CD4-positive, alpha-beta memory T cell (primary cell): ENCODE results near the gene LRP10. TPM values are rescaled to one million over a fixed set of nuclear protein-coding genes. Genes with fewer than 3 reads are reported as not detected.

Experiments
- CTCF ChIA-PET: fragments of 350-600 bp; sonication (Branson Sonifier 250); formaldehyde crosslinking; loops from one replicate; lab custom pipeline; 2021; ENCODE audit warnings: inconsistent platforms; ENCODE audit not compliant: partially characterized antibody; lab: Charles Lee
- POLR2A ChIA-PET: fragments of 350-600 bp; sonication (Branson Sonifier 250); formaldehyde crosslinking; loops from one replicate; lab custom pipeline; 2021; ENCODE audit not compliant: partially characterized antibody; lab: Charles Lee
- DNase-seq, 5 donors: peaks; one replicate each; pipeline versions ENCODE4 v3.0.0 to v3.0.0-alpha.2; 2020 to 2022; ENCODE audit warnings: mixed read lengths in 1 of 5
- H3K27ac ChIP-seq: one replicate; pipeline ENCODE4 v1.7.0; 2013; ENCODE audit warnings: low read depth, low read length
- H3K27me3 ChIP-seq: 2 replicates; pipeline ENCODE4 v1.7.0; 2013; ENCODE audit warnings: mild to moderate bottlenecking, low read length, moderate library complexity; ENCODE audit not compliant: insufficient read depth
- H3K36me3 ChIP-seq: 2 replicates; pipeline ENCODE4 v1.7.0; 2013; ENCODE audit warnings: mild to moderate bottlenecking, low read length, moderate library complexity; ENCODE audit not compliant: insufficient read depth
- H3K4me1 ChIP-seq: 2 replicates; pipeline ENCODE4 v1.7.0; 2013; ENCODE audit warnings: mild to moderate bottlenecking, low read length, moderate library complexity; ENCODE audit not compliant: insufficient read depth
- H3K4me3 ChIP-seq, 2 donors: one replicate each; pipeline ENCODE4 v1.7.0; 2013; ENCODE audit warnings: low read length in 2 of 2, mild to moderate bottlenecking in 1 of 2
- H3K9me3 ChIP-seq, 2 donors: one replicate each; pipeline ENCODE4 v1.7.0; 2013; ENCODE audit warnings: low read length in 2 of 2, control low read depth in 1 of 2; ENCODE audit not compliant: control insufficient read depth in 1 of 2
- H3K27ac Mint-ChIP-seq, 7 donors: one replicate each; pipeline ENCODE4 v1.8.0; 2020 to 2021; ENCODE audit warnings: mixed read lengths in 7 of 7, mild to moderate bottlenecking in 6 of 7, inconsistent platforms in 3 of 7, moderate library complexity in 3 of 7
- H3K27me3 Mint-ChIP-seq, 2 donors: one replicate each; pipeline ENCODE4 v1.8.0; 2020 to 2021; ENCODE audit warnings: mixed read lengths in 2 of 2
- H3K36me3 Mint-ChIP-seq, 2 donors: one replicate each; pipeline ENCODE4 v1.8.0; 2020 to 2021; ENCODE audit warnings: mixed read lengths in 2 of 2, inconsistent platforms in 1 of 2, mild to moderate bottlenecking in 1 of 2
- H3K4me1 Mint-ChIP-seq, 4 donors: one replicate each; pipeline ENCODE4 v1.8.0; 2020 to 2021; ENCODE audit warnings: mixed read lengths in 4 of 4, mild to moderate bottlenecking in 1 of 4
- H3K4me3 Mint-ChIP-seq, 8 donors: one replicate each; pipeline ENCODE4 v1.8.0; 2020 to 2021; ENCODE audit warnings: mixed read lengths in 8 of 8, mild to moderate bottlenecking in 7 of 8, moderate library complexity in 6 of 8, inconsistent platforms in 3 of 8
- H3K9me3 Mint-ChIP-seq, 8 donors: one replicate each; pipeline ENCODE4 v1.8.0; 2020 to 2021; ENCODE audit warnings: mixed read lengths in 8 of 8, mild to moderate bottlenecking in 5 of 8, inconsistent platforms in 3 of 8, moderate library complexity in 1 of 8
- intact Hi-C: fragments of 100-400 bp; cut with micrococcal nuclease; formaldehyde crosslinking; loops from one replicate; pipeline ENCODE4 v1.15.1; 2023
- polyA plus RNA-seq, 2 donors: library from polyadenylated mRNA; unstranded; fragments of 300-500 nt; fragmentation: Illumina TruSeq; gene quantifications; one replicate each; pipeline ENCODE4 v1.2.3, GENCODE V29; 2021
- total RNA-seq, 2 experiments: library from RNA; stranded (reverse); gene quantifications; one replicate each; pipeline ENCODE4 v1.2.3, GENCODE V29; 2021

LRP10 gene
- total and polyA plus RNA-seq, 4 experiments from 2014 or later: 92.0 to 118 (median 95.6) TPM

GRCh38 chr14:22872833-22873520 is 1.4 kb downstream of the LRP10 start:
- Mint-ChIP-seq H3K27me3 (no peaks in the 10 kb centered on the region), H3K27ac (peak overlapping the region; percentile 72 to 98 (median 89)), H3K36me3 (peaks cover 25 to 43% of the 10 kb centered on the region in 2 donors), H3K4me3 (peak overlapping the region; percentile 84 to 98 (median 92)), H3K4me1 (peaks cover 17 to 53% (median 33%) of the 10 kb centered on the region in 4 donors), H3K9me3 (no peaks in the 10 kb centered on the region)
- peak in 1 of 5 donors; percentile 3 for DNase-seq
- H3K36me3 ChIP-seq: peaks cover 42% of the 10 kb centered on the region
- H3K4me3 ChIP-seq: peak overlapping the region; percentile 13 to 55
- ChIA-PET CTCF (interaction anchor here (0.7 to 6.8 kb wide), 21 partner anchors 12 to 316 kb away, joined by 3 to 191 read pairs (median 5); partner anchors contain the start of genes HAUS4, PRMT5, RBM23 and REM2), POLR2A (interaction anchor here (0.6 to 9.1 kb wide), 19 partner anchors 9 to 339 kb away, joined by 3 to 208 read pairs (median 6); partner anchors contain the start of genes ACIN1, C14orf119, HAUS4 and MRPL52)
- no peaks in the 10 kb centered on the region for H3K27me3 ChIP-seq
- peaks cover 48% of the 10 kb centered on the region for H3K4me1 ChIP-seq
- H3K27ac ChIP-seq: peak overlapping the region; percentile 79
- H3K9me3 ChIP-seq: no peaks in the 10 kb centered on the region
- intact Hi-C loops: loop anchor here (1.0 to 5.0 kb wide), 6 partner anchors 15 to 301 kb away; partner anchors contain the start of genes AJUBA and DAD1

GRCh38 chr14:22875003-22875747 is 3.6 kb downstream of the LRP10 start:
- Mint-ChIP-seq H3K9me3 (peaks cover 0 to 1% (median 0%) of the 10 kb centered on the region in 8 donors), H3K4me3 (peak overlapping the region in 1 of 8 donors; percentile 25), H3K36me3 (peaks cover 37 to 62% of the 10 kb centered on the region in 2 donors), H3K4me1 (peaks cover 21 to 55% (median 32%) of the 10 kb centered on the region in 4 donors), H3K27ac (peak overlapping the region in 2 of 7 donors; percentile 29 to 46), H3K27me3 (no peaks in the 10 kb centered on the region)
- no peak overlapping the region for H3K4me3 ChIP-seq
- DNase-seq: peak in 1 of 5 donors; percentile 23
- intact Hi-C loops: no loop called here
- no peaks in the 10 kb centered on the region for H3K9me3 ChIP-seq
- H3K36me3 ChIP-seq: peaks cover 55% of the 10 kb centered on the region
- peaks cover 40% of the 10 kb centered on the region for H3K4me1 ChIP-seq
- H3K27ac ChIP-seq: no peak overlapping the region
- POLR2A ChIA-PET: interaction anchor here (0.6 to 9.1 kb wide), 2 partner anchors 10 to 24 kb away, joined by 3 to 208 read pairs; partner anchors contain the start of gene REM2
- CTCF ChIA-PET: interaction anchor here (1.3 to 6.8 kb wide), 6 partner anchors 10 to 53 kb away, joined by 3 to 191 read pairs (median 54); partner anchors contain the start of gene REM2
- no peaks in the 10 kb centered on the region for H3K27me3 ChIP-seq

DNA sequence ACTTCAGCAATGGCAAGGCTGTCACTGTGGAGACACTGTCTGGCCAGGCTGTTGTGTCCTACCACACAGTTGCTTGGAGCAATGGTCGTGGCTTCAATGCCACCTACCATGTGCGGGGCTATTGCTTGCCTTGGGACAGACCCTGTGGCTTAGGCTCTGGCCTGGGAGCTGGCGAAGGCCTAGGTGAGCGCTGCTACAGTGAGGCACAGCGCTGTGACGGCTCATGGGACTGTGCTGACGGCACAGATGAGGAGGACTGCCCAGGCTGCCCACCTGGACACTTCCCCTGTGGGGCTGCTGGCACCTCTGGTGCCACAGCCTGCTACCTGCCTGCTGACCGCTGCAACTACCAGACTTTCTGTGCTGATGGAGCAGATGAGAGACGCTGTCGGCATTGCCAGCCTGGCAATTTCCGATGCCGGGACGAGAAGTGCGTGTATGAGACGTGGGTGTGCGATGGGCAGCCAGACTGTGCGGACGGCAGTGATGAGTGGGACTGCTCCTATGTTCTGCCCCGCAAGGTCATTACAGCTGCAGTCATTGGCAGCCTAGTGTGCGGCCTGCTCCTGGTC is 4.3 kb downstream of the LRP10 start:
- DNase-seq: peak in 1 of 5 donors; percentile 12
- no peaks in the 10 kb centered on the region for H3K27me3 ChIP-seq
- H3K36me3 ChIP-seq: peaks cover 55% of the 10 kb centered on the region
- Mint-ChIP-seq H3K27ac (peak overlapping the region in 3 of 7 donors; percentile 21 to 76 (median 46)), H3K36me3 (peaks cover 37 to 62% of the 10 kb centered on the region in 2 donors), H3K9me3 (peaks cover 0 to 1% (median 0%) of the 10 kb centered on the region in 8 donors), H3K4me3 (peak overlapping the region in 2 of 8 donors; percentile 29 to 64), H3K4me1 (peaks cover 16 to 48% (median 25%) of the 10 kb centered on the region in 4 donors), H3K27me3 (no peaks in the 10 kb centered on the region)
- H3K27ac ChIP-seq: no peak overlapping the region
- peaks cover 33% of the 10 kb centered on the region for H3K4me1 ChIP-seq
- no peaks in the 10 kb centered on the region for H3K9me3 ChIP-seq
- CTCF ChIA-PET: interaction anchor here (1.3 to 6.8 kb wide), 3 partner anchors 10 to 22 kb away, joined by 3 to 191 read pairs (median 58); partner anchors contain the start of gene REM2
- no peak overlapping the region for H3K4me3 ChIP-seq
- intact Hi-C loops: no loop called here
- POLR2A ChIA-PET: interaction anchor here (9.1 kb wide), 1 partner anchor 9 kb away, joined by 208 read pairs; the partner anchor contains the start of gene REM2

- Histone ChIP-seq H3K4me1 (peaks cover 33% of the 10 kb centered on the region), H3K36me3 (peaks cover 55% of the 10 kb centered on the region), H3K9me3 (no peaks in the 10 kb centered on the region), H3K4me3 (no peak overlapping the region), H3K27me3 (no peaks in the 10 kb centered on the region), H3K27ac (no peak overlapping the region)
- ChIA-PET CTCF (no interaction called here), POLR2A (interaction anchor here (1.4 to 9.1 kb wide), 2 partner anchors 8 to 10 kb away, joined by 6 to 208 read pairs; partner anchors contain the start of gene REM2)
- peak in 1 of 5 donors; percentile 29 for DNase-seq
- intact Hi-C loops: no loop called here
- H3K9me3 Mint-ChIP-seq: peaks cover 0 to 1% (median 0%) of the 10 kb centered on the region in 8 donors
- H3K4me1 Mint-ChIP-seq: peaks cover 17 to 46% (median 27%) of the 10 kb centered on the region in 4 donors
- H3K4me3 Mint-ChIP-seq: no peak overlapping the region
- peaks cover 37 to 59% of the 10 kb centered on the region in 2 donors for H3K36me3 Mint-ChIP-seq
- peak overlapping the region in 1 of 7 donors; percentile 68 for H3K27ac Mint-ChIP-seq
- no peaks in the 10 kb centered on the region for H3K27me3 Mint-ChIP-seq
Observed at GRCh38 chr14:22877000-22877501, 5.5 kb downstream of the LRP10 start.

- H3K36me3 Mint-ChIP-seq: peaks cover 31 to 50% of the 10 kb centered on the region in 2 donors
Observed at GRCh38 chr14:22878271-22879246, 7.0 kb downstream of the LRP10 start.

More at GRCh38 chr14:22878271-22879246, 7.0 kb downstream of the LRP10 start:
- Histone ChIP-seq H3K27me3 (no peaks in the 10 kb centered on the region), H3K9me3 (no peaks in the 10 kb centered on the region), H3K4me1 (peaks cover 34% of the 10 kb centered on the region), H3K36me3 (peaks cover 55% of the 10 kb centered on the region), H3K4me3 (no peak overlapping the region), H3K27ac (no peak overlapping the region)
- intact Hi-C loops: no loop called here
- Mint-ChIP-seq H3K4me1 (peaks cover 16 to 46% (median 24%) of the 10 kb centered on the region in 4 donors), H3K27me3 (no peaks in the 10 kb centered on the region), H3K9me3 (peaks cover 0 to 1% (median 0%) of the 10 kb centered on the region in 8 donors), H3K27ac (peak overlapping the region in 4 of 7 donors; percentile 57 to 86 (median 78)), H3K4me3 (peak overlapping the region in 2 of 8 donors; percentile 3 to 30)
- DNase-seq: no peak
- CTCF ChIA-PET: interaction anchor here (1.0 to 9.8 kb wide), 3 partner anchors 8 to 21 kb away, joined by 3 to 84 read pairs (median 5); no protein-coding TSS in a partner anchor
- POLR2A ChIA-PET: interaction anchor here (0.9 to 2.0 kb wide), 3 partner anchors 8 to 22 kb away, joined by 3 to 6 read pairs (median 5); no protein-coding TSS in a partner anchor
